ENCODE data around the gene EYS. TPM values are rescaled to one million over a fixed set of nuclear protein-coding genes. Genes with fewer than 3 reads are reported as not detected.

Gene EYS
- total RNA-seq, 1 donor from 2014 or later: not detected

DNA sequence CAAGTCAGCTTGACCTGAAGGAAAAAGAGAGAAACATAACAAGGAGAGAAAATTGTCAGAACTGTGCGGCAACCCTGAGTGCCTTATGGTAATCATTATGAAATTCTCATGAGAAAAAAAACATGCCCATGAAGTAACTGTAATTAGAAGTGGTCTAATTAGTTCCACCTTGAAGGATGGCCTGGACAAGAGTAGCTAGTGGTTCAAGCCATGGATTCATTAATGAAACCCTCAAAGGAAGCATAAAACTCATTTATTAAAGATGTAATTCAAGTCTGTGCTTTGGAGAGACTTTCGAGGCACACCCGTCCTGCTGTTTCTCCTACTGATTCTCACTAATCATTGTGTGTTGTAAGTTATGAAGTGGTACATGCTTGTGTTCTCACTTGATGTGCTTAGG, 1911.2 kb downstream of the EYS start:
- Mint-ChIP-seq H3K4me3 (ENCODE audit: unreplicated experiment) (no peak overlapping the region), H3K27ac (ENCODE audit: unreplicated experiment) (no peak overlapping the region), H3K36me3 (ENCODE audit: unreplicated experiment) (no peaks in the 10 kb centered on the region), H3K27me3 (ENCODE audit: unreplicated experiment) (peaks cover 25% of the 10 kb centered on the region), H3K4me1 (ENCODE audit: unreplicated experiment) (no peaks in the 10 kb centered on the region), H3K9me3 (ENCODE audit: unreplicated experiment) (no peaks in the 10 kb centered on the region)
- TF ChIP-seq, protein P1, sequence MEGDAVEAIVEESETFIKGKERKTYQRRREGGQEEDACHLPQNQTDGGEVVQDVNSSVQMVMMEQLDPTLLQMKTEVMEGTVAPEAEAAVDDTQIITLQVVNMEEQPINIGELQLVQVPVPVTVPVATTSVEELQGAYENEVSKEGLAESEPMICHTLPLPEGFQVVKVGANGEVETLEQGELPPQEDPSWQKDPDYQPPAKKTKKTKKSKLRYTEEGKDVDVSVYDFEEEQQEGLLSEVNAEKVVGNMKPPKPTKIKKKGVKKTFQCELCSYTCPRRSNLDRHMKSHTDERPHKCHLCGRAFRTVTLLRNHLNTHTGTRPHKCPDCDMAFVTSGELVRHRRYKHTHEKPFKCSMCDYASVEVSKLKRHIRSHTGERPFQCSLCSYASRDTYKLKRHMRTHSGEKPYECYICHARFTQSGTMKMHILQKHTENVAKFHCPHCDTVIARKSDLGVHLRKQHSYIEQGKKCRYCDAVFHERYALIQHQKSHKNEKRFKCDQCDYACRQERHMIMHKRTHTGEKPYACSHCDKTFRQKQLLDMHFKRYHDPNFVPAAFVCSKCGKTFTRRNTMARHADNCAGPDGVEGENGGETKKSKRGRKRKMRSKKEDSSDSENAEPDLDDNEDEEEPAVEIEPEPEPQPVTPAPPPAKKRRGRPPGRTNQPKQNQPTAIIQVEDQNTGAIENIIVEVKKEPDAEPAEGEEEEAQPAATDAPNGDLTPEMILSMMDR (IDR thresholded peaks at IDR 0.05): no peak
- DNase-seq (ENCODE audit: extremely low spot score, unreplicated experiment): no peak

- H3K4me3 Mint-ChIP-seq (ENCODE audit: unreplicated experiment): no peak overlapping the region
- H3K27me3 Mint-ChIP-seq (ENCODE audit: unreplicated experiment): peaks cover 25% of the 10 kb centered on the region
- H3K27ac Mint-ChIP-seq (ENCODE audit: unreplicated experiment): no peak overlapping the region
- TF ChIP-seq, protein P1 (IDR thresholded peaks at IDR 0.05): no peak
- H3K9me3 Mint-ChIP-seq (ENCODE audit: unreplicated experiment): no peaks in the 10 kb centered on the region
- no peaks in the 10 kb centered on the region for H3K4me1 Mint-ChIP-seq (ENCODE audit: unreplicated experiment)
- H3K36me3 Mint-ChIP-seq (ENCODE audit: unreplicated experiment): no peaks in the 10 kb centered on the region
- DNase-seq (ENCODE audit: extremely low spot score, unreplicated experiment): no peak
These were observed 1912.0 kb downstream of the EYS start for GRCh38 chr6:63795006-63795405.

- Mint-ChIP-seq H3K27me3 (ENCODE audit: unreplicated experiment) (peaks cover 25% of the 10 kb centered on the region), H3K9me3 (ENCODE audit: unreplicated experiment) (no peaks in the 10 kb centered on the region), H3K27ac (ENCODE audit: unreplicated experiment) (no peak overlapping the region), H3K4me3 (ENCODE audit: unreplicated experiment) (no peak overlapping the region), H3K4me1 (ENCODE audit: unreplicated experiment) (no peaks in the 10 kb centered on the region), H3K36me3 (ENCODE audit: unreplicated experiment) (no peaks in the 10 kb centered on the region)
- no peak for DNase-seq (ENCODE audit: extremely low spot score, unreplicated experiment)
- TF ChIP-seq, protein P1 (IDR thresholded peaks at IDR 0.05): no peak
These were observed 1913.4 kb downstream of the EYS start for GRCh38 chr6:63793465-63794137.

- Mint-ChIP-seq H3K27me3 (ENCODE audit: unreplicated experiment) (peaks cover 25% of the 10 kb centered on the region), H3K36me3 (ENCODE audit: unreplicated experiment) (no peaks in the 10 kb centered on the region), H3K4me1 (ENCODE audit: unreplicated experiment) (no peaks in the 10 kb centered on the region), H3K27ac (ENCODE audit: unreplicated experiment) (no peak overlapping the region), H3K9me3 (ENCODE audit: unreplicated experiment) (no peaks in the 10 kb centered on the region), H3K4me3 (ENCODE audit: unreplicated experiment) (no peak overlapping the region)
- TF ChIP-seq, protein P1 (IDR thresholded peaks at IDR 0.05): no peak
- DNase-seq (ENCODE audit: extremely low spot score, unreplicated experiment): no peak
These were observed 1914.1 kb downstream of the EYS start for GRCh38 chr6:63792736-63793464.

DNA sequence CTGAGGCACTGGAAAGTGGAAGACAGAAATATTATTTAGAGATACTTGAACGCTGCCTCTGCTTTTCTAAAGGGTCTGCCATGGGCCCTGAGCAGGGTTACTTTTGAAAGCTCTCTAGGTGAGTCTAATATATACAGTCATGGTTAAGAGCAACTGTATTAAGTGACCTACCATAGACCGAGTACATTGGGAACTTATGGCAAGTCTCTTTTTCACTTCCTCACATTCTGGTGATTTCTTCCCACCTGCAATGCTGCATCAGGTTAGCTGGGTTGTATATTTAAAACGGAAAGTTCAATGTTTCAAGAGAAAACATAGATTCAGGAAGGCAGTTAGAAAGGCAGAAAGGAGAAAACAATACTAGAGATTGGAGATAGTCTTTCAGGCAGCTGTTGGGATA, 1916.7 kb downstream of the EYS start:
- DNase-seq (ENCODE audit: extremely low spot score, unreplicated experiment): no peak
- H3K4me3 Mint-ChIP-seq (ENCODE audit: unreplicated experiment): no peak overlapping the region
- H3K27ac Mint-ChIP-seq (ENCODE audit: unreplicated experiment): no peak overlapping the region
- no peaks in the 10 kb centered on the region for H3K4me1 Mint-ChIP-seq (ENCODE audit: unreplicated experiment)
- H3K36me3 Mint-ChIP-seq (ENCODE audit: unreplicated experiment): no peaks in the 10 kb centered on the region
- no peaks in the 10 kb centered on the region for H3K9me3 Mint-ChIP-seq (ENCODE audit: unreplicated experiment)
- peaks cover 15% of the 10 kb centered on the region for H3K27me3 Mint-ChIP-seq (ENCODE audit: unreplicated experiment)
- TF ChIP-seq, protein P1 (IDR thresholded peaks at IDR 0.05): no peak
